Neuronal stem cell (in vitro differentiated cells): ENCODE measurements around the gene AKAP5.

Source experiments
- DNase-seq: peaks from one replicate; pipeline ENCODE4 v3.0.0-alpha.2; 2013; ENCODE audit warnings: low spot score
- H2AFZ ChIP-seq: one replicate; pipeline ENCODE4 v1.6.1; 2013; ENCODE audit warnings: mild to moderate bottlenecking, low read length, inconsistent platforms
- H2AK5ac ChIP-seq: 2 replicates; pipeline ENCODE4 v1.6.1; 2013; ENCODE audit warnings: low read depth, mild to moderate bottlenecking, inconsistent platforms, low read length, moderate library complexity, mixed read lengths
- H2BK120ac ChIP-seq: 2 replicates; pipeline ENCODE4 v1.6.1; 2013; ENCODE audit warnings: low read depth, mild to moderate bottlenecking, inconsistent platforms, low read length, moderate library complexity, mixed read lengths
- H2BK12ac ChIP-seq: one replicate; pipeline ENCODE4 v1.6.1; 2013; ENCODE audit warnings: low read length, inconsistent platforms
- H2BK15ac ChIP-seq: 2 replicates; pipeline ENCODE4 v1.6.1; 2013; ENCODE audit warnings: mild to moderate bottlenecking, low read length, inconsistent platforms, mixed read lengths
- H2BK5ac ChIP-seq: one replicate; pipeline ENCODE4 v1.6.1; 2013; ENCODE audit warnings: inconsistent platforms, mild to moderate bottlenecking, low read length, moderate library complexity
- H3K14ac ChIP-seq: one replicate; pipeline ENCODE4 v1.6.1; 2013; ENCODE audit warnings: low read length, inconsistent platforms
- H3K18ac ChIP-seq: 2 replicates; pipeline ENCODE4 v1.6.1; 2013; ENCODE audit warnings: low read length, inconsistent platforms
- H3K23ac ChIP-seq: 2 replicates; pipeline ENCODE4 v1.6.1; 2013; ENCODE audit warnings: low read depth, mild to moderate bottlenecking, mixed read lengths, low read length, inconsistent platforms; ENCODE audit not compliant: poor library complexity
- H3K27ac ChIP-seq: replicated peaks from 3 replicates; pipeline ENCODE4 v1.5.1; 2013; ENCODE audit warnings: low read length, inconsistent platforms
- H3K27me3 ChIP-seq, 3 experiments: 2 replicates each; pipeline ENCODE4 v1.6.1; 2013; ENCODE audit warnings: low read length in 3 of 3, mild to moderate bottlenecking in 2 of 3, inconsistent platforms in 1 of 3, low read depth in 1 of 3, mixed read lengths in 1 of 3, moderate library complexity in 1 of 3; ENCODE audit not compliant: control insufficient read depth in 3 of 3, insufficient read depth in 3 of 3
- H3K36me3 ChIP-seq, 2 donors: replicated peaks in 1 of 2; 2 replicates each; pipeline ENCODE4 v1.6.1; 2013; ENCODE audit warnings: low read length in 2 of 2; ENCODE audit not compliant: control insufficient read depth in 2 of 2, insufficient read depth in 2 of 2
- H3K4ac ChIP-seq: 2 replicates; pipeline ENCODE4 v1.6.1; 2013; ENCODE audit warnings: inconsistent platforms, mild to moderate bottlenecking, low read length, moderate library complexity
- H3K4me1 ChIP-seq, 2 donors: 1 replicate in 1 of 2; 2 replicates in 1 of 2; pipeline ENCODE4 v1.6.1; 2013; ENCODE audit warnings: low read length in 2 of 2, low read depth in 1 of 2; ENCODE audit not compliant: control insufficient read depth in 2 of 2, insufficient read depth in 1 of 2
- H3K4me2 ChIP-seq: one replicate; pipeline ENCODE4 v1.6.1; 2013; ENCODE audit warnings: mild to moderate bottlenecking, low read length, inconsistent platforms; ENCODE audit not compliant: insufficient read depth, poor library complexity, severe bottlenecking
- H3K4me3 ChIP-seq, 2 donors: 2 replicates each; pipeline ENCODE4 v1.5.1; 2013; ENCODE audit warnings: low read length in 2 of 2, mild to moderate bottlenecking in 2 of 2, inconsistent platforms in 1 of 2, moderate library complexity in 1 of 2
- H3K79me1 ChIP-seq: one replicate; pipeline ENCODE4 v1.6.1; 2013; ENCODE audit warnings: low read depth, mild to moderate bottlenecking, inconsistent platforms, low read length, moderate library complexity
- H3K9ac ChIP-seq: one replicate; pipeline ENCODE4 v1.6.1; 2013; ENCODE audit warnings: mild to moderate bottlenecking, low read depth, low read length, inconsistent platforms; ENCODE audit not compliant: poor library complexity
- H3K9me3 ChIP-seq, 2 donors: replicated peaks in 1 of 2; 2 replicates each; pipeline versions ENCODE3 to v1.6.1; 2013; ENCODE audit warnings: low read length in 2 of 2, mild to moderate bottlenecking in 2 of 2, inconsistent platforms in 1 of 2, low read depth in 1 of 2, mixed read lengths in 1 of 2, moderate library complexity in 1 of 2; ENCODE audit not compliant: control insufficient read depth in 2 of 2, insufficient read depth in 1 of 2
- H4K8ac ChIP-seq: one replicate; pipeline ENCODE4 v1.6.1; 2013; ENCODE audit warnings: low read depth, mild to moderate bottlenecking, inconsistent platforms, low read length, moderate library complexity
- H4K91ac ChIP-seq: one replicate; pipeline ENCODE4 v1.6.1; 2013; ENCODE audit warnings: low read length, low read depth, mild to moderate bottlenecking, inconsistent platforms; ENCODE audit not compliant: poor library complexity
- WGBS, 2 donors: extraction: QIAGEN DNeasy Blood & Tissue Kit; methylation state at CpG; one replicate each; pipeline ENCODE4 v1.1.7; 2013; ENCODE audit warnings: missing lambda C conversion rate in 2 of 2, mixed read lengths in 1 of 2; ENCODE audit not compliant: insufficient read length in 2 of 2, insufficient replicate concordance in 1 of 2; ENCODE audit errors: extremely low coverage in 2 of 2; 5-methylcytosine and 5-hydroxymethylcytosine counted together

AKAP5 gene

GRCh38 chr14:64510825-64511671, 45.7 kb downstream of the AKAP5 start:
- WGBS, 2 donors, result no CpG with 5 or more reads among the region's 4 CpGs
- Histone ChIP-seq H3K4me1 (peaks cover 2 to 6% of the 10 kb centered on the region in 2 donors), H2AFZ (no peak overlapping the region), H2BK15ac (no peak overlapping the region), H2BK120ac (no peak overlapping the region), H3K9me3 (no peaks in the 10 kb centered on the region), H3K18ac (no peak overlapping the region), H3K27me3 (no peaks in the 10 kb centered on the region), H3K9ac (no peak overlapping the region), H3K79me1 (peaks cover 2% of the 10 kb centered on the region), H3K27ac (no peak overlapping the region), H3K14ac (no peak overlapping the region), H3K4ac (no peak overlapping the region), H3K4me2 (no peak overlapping the region), H3K36me3 (peaks cover 0 to 17% of the 10 kb centered on the region in 2 donors), H2AK5ac (no peak overlapping the region), H3K4me3 (no peak overlapping the region), H4K91ac (no peak overlapping the region), H4K8ac (no peak overlapping the region), H2BK12ac (no peak overlapping the region), H2BK5ac (no peak overlapping the region), H3K23ac (no peak overlapping the region)
- DNase-seq, result peak; percentile 64

GRCh38 chr14:64513271-64513670, 48.0 kb downstream of the AKAP5 start:
- Histone ChIP-seq H4K91ac (no peak overlapping the region), H3K14ac (no peak overlapping the region), H2AK5ac (no peak overlapping the region), H3K27me3 (no peaks in the 10 kb centered on the region), H3K79me1 (peaks cover 2% of the 10 kb centered on the region), H3K36me3 (peaks cover 0 to 17% of the 10 kb centered on the region in 2 donors), H3K9me3 (no peaks in the 10 kb centered on the region), H2AFZ (no peak overlapping the region), H2BK120ac (no peak overlapping the region), H2BK15ac (no peak overlapping the region), H2BK5ac (no peak overlapping the region), H3K4me2 (no peak overlapping the region), H3K27ac (no peak overlapping the region), H2BK12ac (no peak overlapping the region), H3K23ac (no peak overlapping the region), H3K9ac (no peak overlapping the region), H3K4me3 (no peak overlapping the region), H3K4ac (no peak overlapping the region), H3K18ac (no peak overlapping the region), H3K4me1 (no peaks in the 10 kb centered on the region), H4K8ac (no peak overlapping the region)
- 100% methylated on average over 1 of the region's 2 CpGs for WGBS, 2 donors
- no peak for DNase-seq

- H4K91ac ChIP-seq, result no peak overlapping the region
- peaks cover 0 to 17% of the 10 kb centered on the region in 2 donors for H3K36me3 ChIP-seq
- no peak overlapping the region for H2BK120ac ChIP-seq
- no peak overlapping the region for H2AK5ac ChIP-seq
- no peak overlapping the region for H3K9ac ChIP-seq
- no peak overlapping the region for H3K4me3 ChIP-seq
- H3K23ac ChIP-seq, result no peak overlapping the region
- H3K4me2 ChIP-seq, result no peak overlapping the region
- no peak overlapping the region for H2BK5ac ChIP-seq
- no peaks in the 10 kb centered on the region for H3K9me3 ChIP-seq
- H2BK12ac ChIP-seq, result no peak overlapping the region
- no peak overlapping the region for H2BK15ac ChIP-seq
- WGBS, 2 donors, result no CpG with 5 or more reads among the region's 1 CpG
- H3K4ac ChIP-seq, result no peak overlapping the region
- peaks cover 2% of the 10 kb centered on the region for H3K79me1 ChIP-seq
- no peak overlapping the region for H3K27ac ChIP-seq
- H2AFZ ChIP-seq, result no peak overlapping the region
- no peak overlapping the region for H3K14ac ChIP-seq
- H3K27me3 ChIP-seq, result no peaks in the 10 kb centered on the region
- H3K18ac ChIP-seq, result no peak overlapping the region
- DNase-seq, result no peak
- H3K4me1 ChIP-seq, result no peaks in the 10 kb centered on the region
- H4K8ac ChIP-seq, result no peak overlapping the region
Observed at GRCh38 chr14:64515053-64515452, 49.8 kb downstream of the AKAP5 start.

DNA sequence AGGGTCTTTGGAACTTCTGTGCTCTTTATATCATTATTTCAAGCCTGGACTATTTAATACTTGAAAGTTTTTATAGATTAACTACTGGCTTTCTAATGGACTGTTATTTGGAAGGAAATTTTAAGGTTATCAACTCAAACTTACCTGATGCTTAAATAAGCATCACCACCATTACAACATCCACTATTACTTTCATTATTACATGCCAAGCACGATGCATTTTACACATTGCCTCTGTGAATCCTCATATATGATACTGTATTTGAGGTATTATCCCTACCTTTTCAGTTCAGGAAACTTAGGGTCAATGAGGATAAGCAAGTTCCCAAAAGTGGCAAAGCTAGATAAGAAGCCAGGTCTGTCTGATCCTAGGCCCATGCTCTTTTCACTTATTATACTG, 51.7 kb downstream of the AKAP5 start:
- Histone ChIP-seq H4K91ac (no peak overlapping the region), H4K8ac (no peak overlapping the region), H3K14ac (no peak overlapping the region), H3K79me1 (peaks cover 2% of the 10 kb centered on the region), H2BK12ac (no peak overlapping the region), H3K9ac (no peak overlapping the region), H3K23ac (no peak overlapping the region), H2BK120ac (no peak overlapping the region), H3K4me3 (no peak overlapping the region), H3K18ac (no peak overlapping the region), H2AK5ac (no peak overlapping the region), H2BK15ac (no peak overlapping the region), H2BK5ac (no peak overlapping the region), H3K4ac (no peak overlapping the region), H3K4me2 (no peak overlapping the region), H3K9me3 (no peaks in the 10 kb centered on the region), H3K27me3 (no peaks in the 10 kb centered on the region), H2AFZ (no peak overlapping the region), H3K36me3 (peaks cover 2 to 27% of the 10 kb centered on the region in 2 donors), H3K27ac (no peak overlapping the region), H3K4me1 (no peaks in the 10 kb centered on the region)
- WGBS, 2 donors, result no CpG with 5 or more reads among the region's 1 CpG
- DNase-seq, result no peak
